Choroid plexus epithelial cell (primary cell): ENCODE data around the gene ZNF605.

Source experiments
- DNase-seq: peaks from one replicate; pipeline ENCODE4 v3.0.0-alpha.2; 2010; ENCODE audit warnings: low read depth
- H3K4me3 ChIP-seq: 2 replicates; pipeline ENCODE4 v1.5.1; 2011; ENCODE audit warnings: low read depth, mild to moderate bottlenecking, control low read depth, low read length, moderate library complexity
- TF ChIP-seq, protein P1 (sequence below): conservative IDR thresholded peaks from 2 replicates; pipeline ENCODE4 v1.5.1; 2011; ENCODE audit warnings: low read depth, mild to moderate bottlenecking, control low read depth, inconsistent platforms, low read length, moderate library complexity

Gene ZNF605

DNA sequence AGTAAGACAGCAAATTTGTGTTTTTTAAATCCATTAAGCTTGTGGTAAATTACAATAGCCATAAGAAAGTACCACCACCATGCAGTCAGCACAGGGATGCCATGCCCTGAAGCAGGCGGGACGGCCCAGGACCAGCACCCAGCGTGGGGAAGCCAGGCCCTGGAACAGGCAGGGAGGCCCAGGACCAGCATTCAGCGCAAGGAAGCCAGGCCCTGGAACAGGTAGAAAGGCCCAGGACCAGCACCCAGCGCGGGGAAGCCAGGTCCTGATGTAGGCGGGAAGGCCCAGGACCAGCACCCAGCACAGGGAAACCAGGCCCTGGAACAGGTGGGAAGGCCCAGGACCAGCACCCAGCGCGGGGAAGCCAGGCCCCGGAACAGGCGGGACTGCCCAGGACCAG lies 81.9 kb downstream of the ZNF605 start:
- no peak for DNase-seq
- TF ChIP-seq, protein P1, sequence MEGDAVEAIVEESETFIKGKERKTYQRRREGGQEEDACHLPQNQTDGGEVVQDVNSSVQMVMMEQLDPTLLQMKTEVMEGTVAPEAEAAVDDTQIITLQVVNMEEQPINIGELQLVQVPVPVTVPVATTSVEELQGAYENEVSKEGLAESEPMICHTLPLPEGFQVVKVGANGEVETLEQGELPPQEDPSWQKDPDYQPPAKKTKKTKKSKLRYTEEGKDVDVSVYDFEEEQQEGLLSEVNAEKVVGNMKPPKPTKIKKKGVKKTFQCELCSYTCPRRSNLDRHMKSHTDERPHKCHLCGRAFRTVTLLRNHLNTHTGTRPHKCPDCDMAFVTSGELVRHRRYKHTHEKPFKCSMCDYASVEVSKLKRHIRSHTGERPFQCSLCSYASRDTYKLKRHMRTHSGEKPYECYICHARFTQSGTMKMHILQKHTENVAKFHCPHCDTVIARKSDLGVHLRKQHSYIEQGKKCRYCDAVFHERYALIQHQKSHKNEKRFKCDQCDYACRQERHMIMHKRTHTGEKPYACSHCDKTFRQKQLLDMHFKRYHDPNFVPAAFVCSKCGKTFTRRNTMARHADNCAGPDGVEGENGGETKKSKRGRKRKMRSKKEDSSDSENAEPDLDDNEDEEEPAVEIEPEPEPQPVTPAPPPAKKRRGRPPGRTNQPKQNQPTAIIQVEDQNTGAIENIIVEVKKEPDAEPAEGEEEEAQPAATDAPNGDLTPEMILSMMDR: no peak
- H3K4me3 ChIP-seq: no peak overlapping the region

DNA sequence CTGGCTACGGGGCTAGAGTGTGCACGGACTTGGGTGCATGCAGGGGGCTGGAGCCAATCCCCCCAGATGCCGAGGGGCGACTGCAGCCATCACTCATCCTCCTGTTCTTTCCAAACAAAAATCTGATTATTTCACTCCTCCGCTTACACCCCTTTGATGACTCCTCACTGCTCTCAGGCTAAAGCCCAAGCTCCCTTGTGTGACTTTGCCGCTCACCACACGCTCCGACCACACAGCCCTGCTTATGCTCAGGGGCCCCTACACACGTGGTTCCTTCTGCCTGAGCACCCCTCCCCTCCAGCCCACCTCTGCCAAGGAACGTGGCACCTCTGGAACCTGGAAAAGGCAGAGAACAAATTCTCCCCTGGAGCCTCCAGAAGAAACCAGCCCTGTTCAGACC lies 82.4 kb downstream of the ZNF605 start:
- TF ChIP-seq, protein P1: no peak
- H3K4me3 ChIP-seq: no peak overlapping the region
- no peak for DNase-seq

DNA sequence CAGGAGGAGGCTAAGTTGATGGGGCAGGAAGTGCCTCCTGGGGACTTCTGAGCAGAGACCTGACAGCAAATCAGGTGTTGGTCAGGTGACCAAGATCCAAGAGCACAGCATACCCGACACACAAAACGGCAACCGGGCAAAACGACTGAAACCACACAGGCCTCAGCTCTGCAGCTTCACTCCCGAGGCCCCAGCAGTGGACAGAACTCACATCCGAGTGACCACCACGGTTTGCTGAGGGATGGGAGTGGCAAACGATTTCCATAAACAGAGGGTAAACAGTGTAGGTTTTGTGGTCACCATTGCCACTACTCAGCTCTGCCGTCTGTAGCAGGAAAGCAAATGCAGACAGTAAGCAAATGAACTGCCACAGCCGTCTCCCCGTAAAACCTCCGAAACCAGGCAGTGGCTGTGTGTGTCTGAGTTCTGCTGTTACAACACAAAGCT lies 83.1 kb downstream of the ZNF605 start:
- H3K4me3 ChIP-seq: no peak overlapping the region
- TF ChIP-seq, protein P1: no peak
- DNase-seq: no peak

DNA sequence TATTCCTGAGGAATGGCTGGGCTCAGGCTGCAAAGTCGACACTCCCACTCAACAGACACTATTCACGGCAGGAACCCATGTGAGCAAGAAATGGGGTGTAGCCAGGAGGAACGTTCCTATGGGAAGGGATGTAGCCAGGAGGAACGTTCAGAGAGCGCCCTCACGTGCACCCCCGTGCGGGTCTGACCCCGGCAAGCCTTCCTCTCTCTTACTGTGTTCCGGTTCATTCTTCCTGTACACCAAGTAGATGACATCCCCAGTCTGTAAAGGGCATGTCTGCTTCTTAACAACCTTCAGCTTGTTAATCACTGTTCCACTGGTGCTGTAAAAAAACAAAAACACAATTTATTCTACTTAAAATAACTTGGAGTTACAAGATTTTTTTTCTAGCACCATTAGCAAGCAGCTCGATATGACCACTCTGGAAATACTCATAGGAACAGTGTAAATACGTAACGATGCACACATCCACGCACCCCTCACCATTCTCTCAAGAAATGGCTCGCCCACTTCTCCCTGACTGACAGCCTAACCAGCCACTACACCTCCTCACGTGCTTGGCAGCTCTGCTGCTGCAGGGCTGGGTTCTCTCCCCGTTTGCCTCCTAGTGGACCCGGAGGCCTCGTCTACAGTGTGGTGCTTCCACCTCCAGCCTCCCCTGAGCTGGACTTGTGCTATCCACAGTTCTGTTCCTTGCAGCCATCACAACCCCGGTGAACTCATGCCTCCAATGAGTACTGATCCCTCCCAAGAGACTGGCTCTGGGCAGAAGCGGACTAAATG lies 83.8 kb downstream of the ZNF605 start:
- no peak overlapping the region for H3K4me3 ChIP-seq

DNA sequence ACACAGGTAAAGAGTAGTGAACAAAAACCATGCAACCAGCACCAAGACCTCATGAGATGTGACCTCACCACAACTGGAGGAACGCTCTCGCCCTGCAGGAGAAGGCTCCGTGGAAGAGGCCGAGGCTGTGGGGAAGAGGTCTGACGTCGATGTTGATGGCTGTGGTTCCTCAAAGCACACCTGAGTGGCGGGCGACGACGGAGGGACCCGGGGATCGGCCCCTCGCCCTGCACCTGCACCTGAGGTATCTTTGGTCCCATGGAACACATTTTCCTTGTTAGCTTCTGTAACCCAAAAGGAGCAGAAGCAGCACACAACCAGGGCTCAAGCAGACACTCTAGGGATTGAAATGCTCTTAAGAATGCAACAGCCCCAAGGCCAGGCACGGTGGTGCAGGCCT lies 86.6 kb downstream of the ZNF605 start:
- no peak overlapping the region for H3K4me3 ChIP-seq
- no peak for DNase-seq
- TF ChIP-seq, protein P1: no peak

More for the DNA sequence above, 83.8 kb downstream of the ZNF605 start:
- DNase-seq: no peak
- TF ChIP-seq, protein P1: no peak
